ACC112 (cell line): Measurements from ENCODE around the gene SGK1.

ENCODE experiments used
- H2AFZ ChIP-seq: fragments of 200-600 bp; sonication (generic); one replicate; pipeline ENCODE4 v1.6.0; 2017; ENCODE audit warnings: antibody characterized with exemption, low read length; ENCODE audit not compliant: unreplicated experiment
- H3K27ac ChIP-seq: fragments of 200-600 bp; sonication (generic); 2 replicates; pipeline ENCODE4 v1.5.1; 2014; ENCODE audit warnings: low read depth, mild to moderate bottlenecking, antibody characterized with exemption, low read length, moderate library complexity
- H3K27me3 ChIP-seq: fragments of 200-600 bp; sonication (generic); 2 replicates; pipeline ENCODE4 v1.6.1; 2014; ENCODE audit warnings: mild to moderate bottlenecking, antibody characterized with exemption, low read length, moderate library complexity, mixed read lengths; ENCODE audit not compliant: insufficient read depth
- H3K36me3 ChIP-seq: fragments of 200-600 bp; sonication (generic); 2 replicates; pipeline ENCODE4 v1.6.1; 2016; ENCODE audit warnings: mild to moderate bottlenecking, antibody characterized with exemption, low read length, moderate library complexity, mixed read lengths; ENCODE audit not compliant: insufficient read depth
- H3K4me1 ChIP-seq: fragments of 200-600 bp; sonication (generic); one replicate; pipeline ENCODE4 v1.6.1; 2016; ENCODE audit warnings: low read length, mixed read lengths; ENCODE audit not compliant: insufficient read depth, unreplicated experiment, control insufficient read depth
- H3K4me3 ChIP-seq: fragments of 200-600 bp; sonication (generic); 2 replicates; pipeline ENCODE4 v1.5.1; 2014; ENCODE audit warnings: mild to moderate bottlenecking, low read depth, low read length
- H3K79me2 ChIP-seq: fragments of 200-600 bp; sonication (generic); one replicate; pipeline ENCODE4 v1.6.0; 2016; ENCODE audit warnings: low read length; ENCODE audit not compliant: control insufficient read depth, unreplicated experiment, insufficient read depth

Gene SGK1

DNA sequence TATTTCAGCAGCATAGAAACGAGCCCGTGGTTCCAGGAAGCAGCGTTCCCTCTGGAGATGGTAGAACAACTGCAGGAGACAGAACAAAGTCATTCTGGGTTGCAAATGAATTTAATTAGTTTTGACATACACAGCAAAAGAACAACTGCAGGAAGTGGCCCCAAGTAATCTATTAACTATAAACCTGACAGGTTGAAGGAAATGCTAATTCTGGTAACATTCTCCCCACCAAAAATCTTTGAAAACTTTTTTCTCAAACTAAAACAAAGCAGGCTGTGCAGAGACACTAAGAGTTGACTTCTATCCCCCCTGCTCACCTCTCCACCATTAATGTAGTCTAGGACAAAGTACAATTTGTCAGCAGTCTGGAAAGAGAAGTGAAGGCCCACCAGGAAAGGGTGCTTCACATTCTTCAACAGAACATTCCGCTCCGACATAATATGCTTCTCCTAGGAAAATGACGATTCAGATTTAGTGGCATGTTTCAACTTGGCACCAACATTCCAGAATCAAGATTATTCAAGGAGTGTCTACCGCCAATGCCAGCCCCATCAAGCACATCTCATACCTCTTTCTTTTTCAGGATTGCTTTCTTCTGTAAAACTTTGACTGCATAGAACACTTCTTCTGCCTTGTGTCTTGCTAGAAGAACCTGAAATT lies 145.1 kb downstream of the SGK1 start:
- H2AFZ ChIP-seq: no peak overlapping the region
- H3K36me3 ChIP-seq: peaks cover 53% of the 10 kb centered on the region
- no peaks in the 10 kb centered on the region for H3K27me3 ChIP-seq
- peaks cover 57% of the 10 kb centered on the region for H3K4me1 ChIP-seq
- H3K4me3 ChIP-seq: peak overlapping the region; percentile 85
- H3K27ac ChIP-seq: peak overlapping the region; percentile 97
- peaks cover 51% of the 10 kb centered on the region for H3K79me2 ChIP-seq

DNA sequence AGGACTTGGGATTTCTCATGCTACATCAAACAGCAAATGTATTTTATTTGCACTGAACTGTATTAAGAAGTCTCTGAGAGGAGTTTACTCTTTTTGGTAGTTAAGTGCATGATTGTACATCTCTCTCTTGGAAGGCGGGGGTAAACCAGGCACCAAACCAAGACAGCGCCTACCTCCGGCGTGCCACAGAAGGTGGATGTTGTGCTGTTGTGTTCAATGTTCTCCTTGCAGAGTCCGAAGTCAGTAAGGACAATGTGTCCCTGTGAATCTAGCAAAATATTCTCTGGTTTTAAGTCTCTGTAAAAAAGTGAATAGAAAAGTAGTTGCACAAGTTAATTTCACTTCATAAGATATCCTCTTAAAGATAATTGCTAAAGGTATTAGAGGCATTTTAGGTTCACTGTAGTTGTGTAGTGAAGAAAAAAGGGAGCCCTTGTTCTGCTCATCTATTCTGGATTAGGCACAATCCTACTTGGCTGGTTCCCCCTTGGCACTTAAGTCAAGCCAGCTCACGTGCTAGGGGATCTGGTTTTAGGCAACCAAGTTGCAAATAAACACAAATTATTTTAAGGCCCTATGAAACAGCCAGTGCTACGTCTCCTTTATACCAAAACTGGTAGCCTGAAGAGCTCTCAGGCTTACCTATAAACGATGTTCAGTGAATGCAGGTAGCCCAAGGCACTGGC lies 145.7 kb downstream of the SGK1 start:
- Histone ChIP-seq H3K27me3 (no peaks in the 10 kb centered on the region), H3K4me1 (peaks cover 51% of the 10 kb centered on the region), H3K36me3 (peaks cover 53% of the 10 kb centered on the region), H2AFZ (no peak overlapping the region), H3K4me3 (peak overlapping the region; percentile 85), H3K79me2 (peaks cover 48% of the 10 kb centered on the region), H3K27ac (no peak overlapping the region)

DNA sequence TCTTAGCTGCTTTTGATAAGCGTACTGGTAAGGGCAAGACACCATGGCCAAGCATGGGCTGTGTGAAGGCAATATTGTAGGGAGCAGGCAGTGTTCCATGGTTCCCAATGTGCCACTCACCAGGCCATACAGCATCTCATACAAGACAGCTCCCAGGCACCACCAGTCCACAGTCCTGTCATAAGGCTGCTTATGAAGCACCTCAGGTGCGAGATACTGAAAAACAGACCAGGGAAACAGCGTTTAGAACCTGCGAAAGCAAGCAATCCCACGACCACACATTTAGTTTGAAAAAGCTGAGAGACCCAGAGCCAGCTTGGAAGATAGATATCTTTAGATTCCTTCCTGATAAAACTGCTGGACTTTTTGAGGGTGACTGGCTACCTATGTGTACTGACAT lies 146.4 kb downstream of the SGK1 start:
- Histone ChIP-seq H3K79me2 (peaks cover 48% of the 10 kb centered on the region), H3K36me3 (peaks cover 53% of the 10 kb centered on the region), H3K4me3 (peak overlapping the region; percentile 85), H2AFZ (no peak overlapping the region), H3K27me3 (no peaks in the 10 kb centered on the region), H3K4me1 (peaks cover 47% of the 10 kb centered on the region), H3K27ac (no peak overlapping the region)

DNA sequence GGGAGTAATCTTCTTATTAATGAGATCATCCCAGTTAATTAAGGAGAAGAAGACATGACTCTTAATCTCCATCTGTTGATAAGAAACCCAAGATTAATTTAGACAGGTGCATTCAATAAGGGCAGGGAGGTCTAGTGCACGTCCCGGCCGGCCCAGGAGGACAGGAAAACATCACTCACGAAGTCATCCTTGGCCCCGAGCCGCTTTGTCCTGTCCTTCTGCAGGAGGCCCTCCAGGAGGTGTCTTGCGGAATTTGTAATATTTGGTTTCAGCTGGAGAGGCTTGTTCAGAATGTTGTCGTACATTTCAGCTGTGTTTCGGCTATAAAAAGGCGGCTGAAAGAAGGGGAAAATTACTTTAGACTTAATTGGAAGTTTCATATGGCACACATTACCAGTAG lies 147.1 kb downstream of the SGK1 start:
- peaks cover 42% of the 10 kb centered on the region for H3K4me1 ChIP-seq
- H3K79me2 ChIP-seq: peaks cover 48% of the 10 kb centered on the region
- peaks cover 53% of the 10 kb centered on the region for H3K36me3 ChIP-seq
- no peak overlapping the region for H3K27ac ChIP-seq
- H3K27me3 ChIP-seq: no peaks in the 10 kb centered on the region
- H2AFZ ChIP-seq: no peak overlapping the region
- peak overlapping the region; percentile 85 for H3K4me3 ChIP-seq

DNA sequence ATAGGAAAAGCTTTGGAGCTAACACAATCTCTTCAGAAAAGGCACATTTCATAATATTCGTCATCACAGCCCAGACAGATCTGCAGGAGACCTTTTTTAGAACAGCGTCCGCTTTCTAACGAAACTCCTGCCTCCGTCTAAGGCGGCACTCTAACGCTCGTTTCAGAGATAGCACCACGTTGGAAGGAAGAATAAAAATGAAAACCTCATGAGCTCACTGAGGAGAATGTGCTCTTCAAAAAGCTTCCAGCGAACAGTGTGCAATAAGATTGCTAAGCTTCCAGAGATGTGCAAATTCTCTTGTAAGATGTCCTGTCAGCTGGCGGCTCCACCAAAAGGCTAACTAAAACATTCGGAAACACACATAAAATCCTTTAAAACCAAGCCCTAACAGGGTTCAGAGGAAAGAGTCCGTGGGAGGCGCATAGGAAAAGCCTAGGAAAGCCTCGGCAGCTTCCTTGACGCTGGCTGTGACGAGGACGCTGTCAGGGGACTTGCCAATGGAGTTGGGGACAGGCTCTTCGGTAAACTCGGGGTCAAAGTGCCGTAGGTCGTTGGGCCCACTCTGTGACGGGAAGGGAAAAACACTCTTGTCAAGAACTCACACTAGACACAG lies 147.9 kb downstream of the SGK1 start:
- Histone ChIP-seq H3K36me3 (peaks cover 53% of the 10 kb centered on the region), H3K4me3 (peak overlapping the region; percentile 85)

DNA sequence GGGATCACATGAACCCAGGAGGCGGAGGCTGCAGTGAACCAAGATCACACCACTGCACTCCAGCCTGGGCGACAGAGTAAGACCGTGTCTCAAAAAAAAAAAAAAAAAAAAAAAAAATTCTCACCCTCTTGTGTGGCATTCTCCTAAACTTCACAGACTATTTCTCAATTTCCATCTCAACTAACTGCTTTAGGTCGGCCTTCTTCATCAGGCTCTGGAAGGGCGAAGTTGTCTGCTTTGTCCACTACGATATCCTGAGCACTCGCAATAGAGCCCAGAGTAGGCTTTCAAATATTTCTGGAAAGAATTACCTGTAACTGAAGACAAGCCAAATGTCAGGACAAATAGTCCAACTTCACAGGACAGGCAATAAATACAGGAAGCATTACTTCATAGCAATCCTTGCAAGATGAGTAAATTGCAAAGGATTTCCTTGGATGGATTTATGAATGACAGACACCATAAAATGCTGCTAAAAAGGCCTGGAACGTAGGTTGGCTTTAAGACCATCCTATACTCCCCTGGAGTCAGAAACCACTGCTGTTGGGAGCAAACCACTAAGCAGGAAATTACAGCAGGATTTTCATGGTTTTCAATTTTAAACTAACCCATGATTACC lies 149.2 kb downstream of the SGK1 start:
- Histone ChIP-seq H3K36me3 (peaks cover 51% of the 10 kb centered on the region), H3K79me2 (peaks cover 38% of the 10 kb centered on the region)

More for the DNA sequence above, 147.9 kb downstream of the SGK1 start:
- no peak overlapping the region for H2AFZ ChIP-seq
- H3K27me3 ChIP-seq: no peaks in the 10 kb centered on the region
- H3K27ac ChIP-seq: no peak overlapping the region
- peaks cover 42% of the 10 kb centered on the region for H3K4me1 ChIP-seq
- peaks cover 48% of the 10 kb centered on the region for H3K79me2 ChIP-seq

DNA sequence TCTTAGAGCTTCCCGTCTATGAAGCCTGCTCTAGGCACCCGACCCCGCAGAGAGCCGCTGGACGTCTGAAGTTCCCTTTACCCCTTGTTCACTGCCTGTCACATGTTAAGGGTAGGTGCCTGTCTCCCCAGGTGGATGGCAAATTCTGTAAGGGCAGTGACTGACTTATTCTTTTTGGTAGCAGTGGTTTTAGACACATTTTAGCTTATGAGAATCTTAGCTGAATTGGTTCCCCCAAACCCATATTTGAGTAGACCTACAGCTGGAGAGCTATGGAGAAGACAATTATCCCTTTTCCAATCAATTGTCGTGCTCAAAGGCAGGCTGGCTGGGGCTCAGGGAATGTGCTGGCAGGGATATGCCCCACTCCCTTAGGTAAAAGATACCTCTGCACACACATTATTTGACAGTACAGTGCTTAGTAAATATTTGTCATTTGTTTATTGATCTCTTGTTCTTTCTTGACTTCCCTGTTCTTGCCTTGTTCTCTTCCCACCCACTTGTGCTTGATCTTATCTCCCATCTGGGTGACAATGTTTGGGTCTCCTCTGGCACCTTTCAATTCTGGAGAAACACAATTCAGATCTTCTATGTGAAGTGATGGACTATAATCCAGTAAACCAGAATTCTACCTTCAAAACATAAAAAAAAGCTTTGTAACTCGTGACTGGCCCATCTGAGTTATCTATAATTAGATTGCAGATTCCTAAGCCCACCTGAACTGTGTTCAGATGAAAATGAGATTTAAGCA lies 151.2 kb downstream of the SGK1 start:
- Histone ChIP-seq H3K27ac (no peak overlapping the region), H3K4me1 (peaks cover 29% of the 10 kb centered on the region), H3K27me3 (no peaks in the 10 kb centered on the region), H3K36me3 (peaks cover 32% of the 10 kb centered on the region), H2AFZ (no peak overlapping the region), H3K79me2 (peaks cover 18% of the 10 kb centered on the region), H3K4me3 (no peak overlapping the region)

More for the DNA sequence above, 149.2 kb downstream of the SGK1 start:
- peaks cover 42% of the 10 kb centered on the region for H3K4me1 ChIP-seq
- no peak overlapping the region for H3K4me3 ChIP-seq
- no peak overlapping the region for H2AFZ ChIP-seq
- no peak overlapping the region for H3K27ac ChIP-seq
- H3K27me3 ChIP-seq: no peaks in the 10 kb centered on the region

DNA sequence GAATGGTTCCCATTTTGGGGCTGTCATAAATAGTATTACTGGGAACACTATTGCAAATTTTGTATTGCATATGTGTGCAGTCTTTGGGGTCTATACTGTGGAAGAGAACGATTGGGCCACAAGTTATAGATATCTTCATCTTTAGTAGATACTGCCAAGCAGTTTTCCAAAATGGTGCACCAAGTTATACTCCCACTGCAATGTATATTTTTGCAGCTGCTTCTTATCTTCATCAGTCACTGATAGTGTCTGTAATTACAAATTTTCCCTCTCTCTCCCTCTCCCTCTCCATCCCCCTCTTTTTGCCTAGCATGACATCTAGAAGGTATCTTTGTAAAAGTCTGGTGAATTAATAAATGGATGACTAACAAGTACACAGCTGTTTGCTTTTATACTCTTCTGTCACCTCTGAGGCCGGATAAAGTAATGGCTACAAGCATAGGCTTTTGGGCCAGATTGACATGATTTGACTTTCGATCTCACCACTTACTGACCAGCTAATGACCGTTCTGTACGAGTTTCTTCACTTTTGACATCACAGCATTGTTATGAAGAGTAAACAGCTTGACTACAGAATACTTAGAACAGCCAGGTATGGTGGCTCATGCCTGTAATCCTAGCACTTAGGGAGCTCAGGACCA lies 152.2 kb downstream of the SGK1 start:
- Histone ChIP-seq H3K79me2 (peaks cover 8% of the 10 kb centered on the region), H3K27ac (no peak overlapping the region), H3K4me3 (no peak overlapping the region), H2AFZ (no peak overlapping the region), H3K27me3 (no peaks in the 10 kb centered on the region), H3K4me1 (peaks cover 19% of the 10 kb centered on the region), H3K36me3 (peaks cover 22% of the 10 kb centered on the region)

DNA sequence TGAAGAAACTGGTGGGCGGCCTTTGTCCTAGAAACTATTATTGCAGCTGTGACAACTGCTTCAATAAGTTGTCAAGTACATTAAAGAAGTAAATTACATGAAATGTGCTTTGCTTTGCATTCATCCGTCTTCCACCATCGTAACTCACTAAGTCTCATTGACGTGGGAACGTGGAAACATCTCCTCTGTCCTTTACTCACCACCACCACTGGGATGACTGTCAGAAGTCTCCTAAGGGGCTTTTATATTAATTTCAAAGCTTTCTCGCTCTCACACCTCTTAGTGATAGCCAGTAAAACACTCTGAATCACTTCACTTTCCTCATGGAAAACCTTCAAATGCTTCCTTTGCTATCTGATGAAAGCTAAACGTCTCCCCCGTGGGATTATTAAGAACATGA lies 153.6 kb downstream of the SGK1 start:
- Histone ChIP-seq H3K79me2 (no peaks in the 10 kb centered on the region), H3K27me3 (no peaks in the 10 kb centered on the region), H3K36me3 (peaks cover 8% of the 10 kb centered on the region; the same call in 1 of the 2 replicates), H3K4me3 (no peak overlapping the region), H3K27ac (no peak overlapping the region), H2AFZ (no peak overlapping the region), H3K4me1 (peaks cover 5% of the 10 kb centered on the region)

DNA sequence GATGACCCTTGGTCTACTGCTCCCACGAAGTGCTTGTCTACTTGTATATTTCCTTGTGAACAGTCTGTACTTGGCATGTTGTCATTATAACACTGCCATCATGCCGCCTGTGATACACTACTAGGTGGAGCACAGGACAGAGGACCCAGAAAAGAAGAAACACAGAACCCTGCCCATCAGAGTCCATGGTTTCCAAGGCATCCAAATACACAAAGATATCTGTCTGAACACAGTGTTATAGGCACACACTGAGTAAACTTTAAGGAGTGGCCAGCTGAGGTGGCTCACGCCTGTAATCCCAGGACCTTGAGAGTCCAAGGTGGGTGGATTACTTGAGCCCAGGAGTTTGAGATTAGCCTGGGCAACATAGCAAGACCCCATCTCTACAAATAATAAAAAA lies 155.0 kb downstream of the SGK1 start:
- Histone ChIP-seq H3K79me2 (no peaks in the 10 kb centered on the region), H3K27ac (no peak overlapping the region), H3K4me3 (no peak overlapping the region), H3K27me3 (no peaks in the 10 kb centered on the region), H3K4me1 (no peaks in the 10 kb centered on the region), H2AFZ (no peak overlapping the region), H3K36me3 (no peaks in the 10 kb centered on the region)
